MM.1S (cell line): ENCODE measurements around the gene PCDHGB1.
"Not testable (repeated sequence)": the region's sequence is repeated elsewhere in the genome, so short reads cannot be mapped to it uniquely, and the experiment has no call there.

Source experiments
- DNase-seq: peaks from one replicate; pipeline ENCODE4 v3.0.0-alpha.2; 2015
- H2AFZ ChIP-seq: fragments of 300-600 bp; sonication (generic); 2 replicates; pipeline ENCODE4 v1.6.0; 2016; ENCODE audit warnings: antibody characterized with exemption, low read length
- H3F3A ChIP-seq: fragments of 300-600 bp; sonication (generic); 2 replicates; pipeline ENCODE4 v1.6.1; 2016; ENCODE audit warnings: mild to moderate bottlenecking, antibody characterized with exemption, low read length, moderate library complexity, mixed read lengths; ENCODE audit not compliant: insufficient read depth
- H3K27ac ChIP-seq: fragments of 300-600 bp; sonication (generic); 2 replicates; pipeline ENCODE4 v1.5.1; 2016; ENCODE audit warnings: mild to moderate bottlenecking, low read length
- H3K27me3 ChIP-seq: fragments of 300-600 bp; sonication (generic); replicated peaks from 2 replicates; pipeline ENCODE4 v1.6.0; 2016; ENCODE audit warnings: low read length; ENCODE audit not compliant: insufficient read depth
- H3K36me3 ChIP-seq: fragments of 300-600 bp; sonication (generic); replicated peaks from 2 replicates; pipeline ENCODE4 v1.6.1; 2016; ENCODE audit warnings: mild to moderate bottlenecking, low read length, mixed read lengths; ENCODE audit not compliant: insufficient read depth
- H3K4me1 ChIP-seq: fragments of 300-600 bp; sonication (generic); 2 replicates; pipeline ENCODE4 v1.6.1; 2016; ENCODE audit warnings: low read length, mixed read lengths
- H3K4me2 ChIP-seq: fragments of 300-600 bp; sonication (generic); 2 replicates; pipeline ENCODE4 v1.6.0; 2016; ENCODE audit warnings: low read depth, low read length
- H3K4me3 ChIP-seq: fragments of 300-600 bp; sonication (generic); 2 replicates; pipeline ENCODE4 v1.5.1; 2016; ENCODE audit warnings: low read length, mixed read lengths
- H3K79me2 ChIP-seq: fragments of 300-600 bp; sonication (generic); 2 replicates; pipeline ENCODE4 v1.6.1; 2016; ENCODE audit warnings: mixed run types, low read length, mixed read lengths
- H3K9ac ChIP-seq: fragments of 300-600 bp; sonication (generic); 2 replicates; pipeline ENCODE4 v1.6.1; 2016; ENCODE audit warnings: low read length, mixed read lengths
- H3K9me2 ChIP-seq: fragments of 300-600 bp; sonication (generic); replicated peaks from 2 replicates; pipeline ENCODE4 v1.6.1; 2016; ENCODE audit warnings: mild to moderate bottlenecking, low read length, mixed read lengths; ENCODE audit not compliant: insufficient read depth
- H3K9me3 ChIP-seq: fragments of 300-600 bp; sonication (generic); replicated peaks from 2 replicates; pipeline ENCODE4 v1.6.1; 2016; ENCODE audit warnings: mild to moderate bottlenecking, low read length, mixed read lengths; ENCODE audit not compliant: insufficient read depth
- H4K20me1 ChIP-seq: fragments of 300-600 bp; sonication (generic); 2 replicates; pipeline ENCODE4 v1.6.1; 2016; ENCODE audit warnings: mild to moderate bottlenecking, low read length, moderate library complexity, mixed read lengths; ENCODE audit not compliant: insufficient read depth
- CTCF ChIP-seq: fragments of 300-600 bp; sonication (generic); IDR thresholded peaks from 2 replicates; pipeline ENCODE4 v1.5.1; 2016; ENCODE audit warnings: antibody characterized with exemption, low read length, mixed read lengths
- EZH2 ChIP-seq: fragments of 300-600 bp; sonication (generic); optimal IDR thresholded peaks from 2 replicates; pipeline ENCODE3; 2017; ENCODE audit warnings: low read depth, mild to moderate bottlenecking, antibody characterized with exemption, low read length, mixed read lengths
- EZH2phosphoT487 ChIP-seq: fragments of 300-600 bp; sonication (generic); IDR thresholded peaks from 2 replicates; pipeline ENCODE4 v1.6.1; 2018; ENCODE audit warnings: antibody characterized with exemption, low read length

PCDHGB1 gene

GRCh38 chr5:141382469-141383294, 32.8 kb downstream of the PCDHGB1 start, which contains the start of gene PCDHGA7:
TSS of gene PCDHGA7 (plus strand) at chr5:141382742. CDS start at chr5:141382900, 158 bp downstream.
- DNase-seq: peak; percentile 60
- Histone ChIP-seq H3K9ac (peak within 1 kb of the TSS; percentile 23; the same call in 1 of the 2 replicates), H3K9me2 (no peaks in the 10 kb centered on the region), H3K79me2 (no peaks in the 10 kb centered on the region), H3K9me3 (no peaks in the 10 kb centered on the region), H3K27ac (no peak within 1 kb of the TSS), H3K4me2 (peak within 1 kb of the TSS; percentile 66), H2AFZ (peak within 1 kb of the TSS; percentile 85), H3K4me3 (peak within 1 kb of the TSS; percentile 80), H3K4me1 (no peaks in the 10 kb centered on the region), H3F3A (no peaks in the 10 kb centered on the region), H4K20me1 (no peaks in the 10 kb centered on the region), H3K27me3 (peaks cover 8% of the 10 kb centered on the region; the same call in 1 of the 2 replicates), H3K36me3 (no peaks in the 10 kb centered on the region)
- peak; percentile 76 for TF ChIP-seq CTCF
- no peak for TF ChIP-seq EZH2phosphoT487

- Histone ChIP-seq H3F3A (no peaks in the 10 kb centered on the region), H3K27me3 (peaks cover 6% of the 10 kb centered on the region; the same call in 1 of the 2 replicates), H3K4me1 (no peaks in the 10 kb centered on the region), H4K20me1 (no peaks in the 10 kb centered on the region), H3K4me2 (peak overlapping the region; percentile 66; the same call in 1 of the 2 replicates), H3K9me2 (no peaks in the 10 kb centered on the region), H3K27ac (no peak overlapping the region), H3K9me3 (no peaks in the 10 kb centered on the region), H3K36me3 (no peaks in the 10 kb centered on the region), H3K4me3 (peak overlapping the region; percentile 80), H2AFZ (no peak overlapping the region; the same call in 1 of the 2 replicates), H3K9ac (no peak overlapping the region), H3K79me2 (no peaks in the 10 kb centered on the region)
- DNase-seq: no peak
- TF ChIP-seq EZH2 (no peak), CTCF (no peak), EZH2phosphoT487 (no peak)
Observed at GRCh38 chr5:141383345-141383744, 33.4 kb downstream of the PCDHGB1 start.

- TF ChIP-seq EZH2: no peak
- TF ChIP-seq EZH2phosphoT487: no peak
- TF ChIP-seq CTCF: no peak
- no peak for DNase-seq
- H2AFZ ChIP-seq: no peak overlapping the region
- H3K36me3 ChIP-seq: no peaks in the 10 kb centered on the region
- no peak overlapping the region for H3K4me3 ChIP-seq
- H3K9ac ChIP-seq: no peak overlapping the region
- H3K9me3 ChIP-seq: no peaks in the 10 kb centered on the region
- H3K27ac ChIP-seq: no peak overlapping the region
- peaks cover 6% of the 10 kb centered on the region; the same call in 1 of the 2 replicates for H3K27me3 ChIP-seq
- no peak overlapping the region for H3K4me2 ChIP-seq
- H3K79me2 ChIP-seq: no peaks in the 10 kb centered on the region
- H3K9me2 ChIP-seq: no peaks in the 10 kb centered on the region
- no peaks in the 10 kb centered on the region for H4K20me1 ChIP-seq
- no peaks in the 10 kb centered on the region for H3K4me1 ChIP-seq
- no peaks in the 10 kb centered on the region for H3F3A ChIP-seq
Observed at GRCh38 chr5:141384471-141385267, 34.8 kb downstream of the PCDHGB1 start.

GRCh38 chr5:141387557-141388311, 37.8 kb downstream of the PCDHGB1 start, which contains the start of gene PCDHGB4:
TSS of gene PCDHGB4 (plus strand) at chr5:141387698. CDS start at chr5:141387885, 187 bp downstream.
- peak within 1 kb of the TSS; percentile 43; the same call in 1 of the 2 replicates for H3K4me2 ChIP-seq
- not testable (repeated sequence) for H4K20me1 ChIP-seq, H3F3A ChIP-seq, H2AFZ ChIP-seq, H3K9me2 ChIP-seq, DNase-seq, H3K36me3 ChIP-seq, H3K27ac ChIP-seq, H3K79me2 ChIP-seq, H3K9me3 ChIP-seq, H3K4me3 ChIP-seq, H3K9ac ChIP-seq, H3K4me1 ChIP-seq
- H3K27me3 ChIP-seq: peaks cover 11% of the 10 kb centered on the region; the same call in 1 of the 2 replicates
